ENCODE measurements around the gene OSBPL5.

The OSBPL5 gene

GRCh38 chr11:3087821-3088800 lies 77.0 kb downstream of the OSBPL5 start:
- TF ChIP-seq USF1 (IDR thresholded peaks at IDR 0.05) (no peak), CREB1 (IDR thresholded peaks at IDR 0.05; ENCODE audit: low read depth) (no peak), EGR1 (IDR thresholded peaks at IDR 0.05) (no peak), REST (IDR thresholded peaks at IDR 0.05; ENCODE audit: low read depth) (no peak), NFIC (IDR thresholded peaks at IDR 0.05) (no peak), YY1 (IDR thresholded peaks at IDR 0.05; ENCODE audit: low read depth) (no peak), EP300 (IDR thresholded peaks at IDR 0.05; ENCODE audit: borderline replicate concordance) (no peak), TEAD4 (IDR thresholded peaks at IDR 0.05) (no peak), ZBTB7A (IDR thresholded peaks at IDR 0.05; ENCODE audit: low read depth) (no peak), TAF1 (IDR thresholded peaks at IDR 0.05; ENCODE audit: low read depth) (no peak), RAD21 (IDR thresholded peaks at IDR 0.05; ENCODE audit: low read depth) (no peak), FOXM1 (IDR thresholded peaks at IDR 0.05; ENCODE audit: borderline replicate concordance, low read depth) (no peak), TCF12 (IDR thresholded peaks at IDR 0.05; ENCODE audit: low read depth) (no peak), MAX (IDR thresholded peaks at IDR 0.05) (no peak), CEBPB (IDR thresholded peaks at IDR 0.05) (no peak)

- TF ChIP-seq CEBPB (IDR thresholded peaks at IDR 0.05), result no peak
- TF ChIP-seq TEAD4 (IDR thresholded peaks at IDR 0.05), result no peak
- no peak for TF ChIP-seq USF1 (IDR thresholded peaks at IDR 0.05)
- TF ChIP-seq YY1 (IDR thresholded peaks at IDR 0.05; ENCODE audit: low read depth), result no peak
- TF ChIP-seq ZBTB7A (IDR thresholded peaks at IDR 0.05; ENCODE audit: low read depth), result no peak
- TF ChIP-seq RAD21 (IDR thresholded peaks at IDR 0.05; ENCODE audit: low read depth), result no peak
- no peak for TF ChIP-seq CREB1 (IDR thresholded peaks at IDR 0.05; ENCODE audit: low read depth)
- TF ChIP-seq REST (IDR thresholded peaks at IDR 0.05; ENCODE audit: low read depth), result no peak
- no peak for TF ChIP-seq MAX (IDR thresholded peaks at IDR 0.05)
- TF ChIP-seq TAF1 (IDR thresholded peaks at IDR 0.05; ENCODE audit: low read depth), result no peak
- no peak for TF ChIP-seq EP300 (IDR thresholded peaks at IDR 0.05; ENCODE audit: borderline replicate concordance)
- TF ChIP-seq NFIC (IDR thresholded peaks at IDR 0.05), result no peak
- TF ChIP-seq TCF12 (IDR thresholded peaks at IDR 0.05; ENCODE audit: low read depth), result no peak
- no peak for TF ChIP-seq EGR1 (IDR thresholded peaks at IDR 0.05)
Observed at GRCh38 chr11:3087373-3087772, 77.7 kb downstream of the OSBPL5 start.

GRCh38 chr11:3086671-3087150 lies 78.4 kb downstream of the OSBPL5 start:
- no peak for TF ChIP-seq ZBTB7A (IDR thresholded peaks at IDR 0.05; ENCODE audit: low read depth)
- TF ChIP-seq MAX (IDR thresholded peaks at IDR 0.05), result no peak
- no peak for TF ChIP-seq TEAD4 (IDR thresholded peaks at IDR 0.05)
- no peak for TF ChIP-seq EP300 (IDR thresholded peaks at IDR 0.05; ENCODE audit: borderline replicate concordance)
- TF ChIP-seq CREB1 (IDR thresholded peaks at IDR 0.05; ENCODE audit: low read depth), result no peak
- TF ChIP-seq TAF1 (IDR thresholded peaks at IDR 0.05; ENCODE audit: low read depth), result no peak
- no peak for TF ChIP-seq USF1 (IDR thresholded peaks at IDR 0.05)

- TF ChIP-seq REST (IDR thresholded peaks at IDR 0.05; ENCODE audit: low read depth) (no peak), USF1 (IDR thresholded peaks at IDR 0.05) (no peak), TAF1 (IDR thresholded peaks at IDR 0.05; ENCODE audit: low read depth) (no peak), RAD21 (IDR thresholded peaks at IDR 0.05; ENCODE audit: low read depth) (no peak), YY1 (IDR thresholded peaks at IDR 0.05; ENCODE audit: low read depth) (no peak), ZBTB7A (IDR thresholded peaks at IDR 0.05; ENCODE audit: low read depth) (no peak), EP300 (IDR thresholded peaks at IDR 0.05; ENCODE audit: borderline replicate concordance) (no peak), EGR1 (IDR thresholded peaks at IDR 0.05) (no peak), TEAD4 (IDR thresholded peaks at IDR 0.05) (no peak), TCF12 (IDR thresholded peaks at IDR 0.05; ENCODE audit: low read depth) (no peak), FOXM1 (IDR thresholded peaks at IDR 0.05; ENCODE audit: borderline replicate concordance, low read depth) (no peak), CREB1 (IDR thresholded peaks at IDR 0.05; ENCODE audit: low read depth) (no peak), CEBPB (IDR thresholded peaks at IDR 0.05) (no peak), NFIC (IDR thresholded peaks at IDR 0.05) (no peak), MAX (IDR thresholded peaks at IDR 0.05) (no peak)
Observed at GRCh38 chr11:3086114-3086513, 79.0 kb downstream of the OSBPL5 start.

All from Ishikawa (cell line).